Activated CD8-positive, alpha-beta memory T cell treated with anti-CD3 and anti-CD28 coated beads, Interleukin-2, amount 50 U/mL, for 48 hours (primary cell): ENCODE results near the gene SGMS2.

Source experiments
- DNase-seq: peaks from one replicate; pipeline ENCODE4 v3.0.0-alpha.2; 2020

Gene SGMS2

DNA sequence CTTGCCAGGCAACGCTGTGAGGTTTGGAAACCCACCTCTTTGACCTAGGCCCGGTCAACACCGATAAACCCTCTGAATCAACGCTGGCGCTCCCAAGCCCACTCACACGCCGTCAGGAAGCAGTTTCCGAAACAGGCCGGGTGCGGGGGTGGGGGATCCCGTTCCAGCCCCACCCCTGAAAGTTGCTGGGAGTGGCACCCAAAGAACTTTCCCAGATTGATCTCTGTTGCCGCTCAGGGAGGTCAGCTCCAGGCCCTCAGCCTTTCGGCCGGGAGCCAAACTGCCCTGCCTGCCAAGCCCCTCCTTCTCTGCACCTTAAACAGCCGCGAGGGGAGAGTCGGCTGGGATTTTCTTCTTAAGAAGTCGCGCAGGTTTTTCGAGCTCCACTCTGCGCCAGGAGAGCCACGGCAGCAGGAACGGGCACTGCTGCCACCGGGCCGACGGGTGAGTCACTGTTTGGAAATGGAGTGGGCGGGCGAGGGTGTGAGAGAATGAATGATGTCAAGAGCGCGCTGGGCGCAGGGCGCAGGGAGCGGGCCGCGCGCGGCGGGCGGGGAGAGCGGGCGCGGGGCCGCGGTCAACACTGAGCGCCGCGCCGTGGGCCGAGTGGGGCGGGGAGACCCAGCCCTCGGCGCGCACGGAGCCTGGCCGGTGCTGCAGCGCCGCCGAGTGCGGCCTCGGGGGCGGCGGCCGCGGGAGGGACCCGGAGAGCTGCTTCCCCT lies at the start of gene SGMS2:
Gene SGMS2 (plus strand): TSS at position 583 of the 722 bp plus-strand sequence. CDS start 70,622 bp downstream, outside the sequence.
- DNase-seq = peak; percentile 80

DNA sequence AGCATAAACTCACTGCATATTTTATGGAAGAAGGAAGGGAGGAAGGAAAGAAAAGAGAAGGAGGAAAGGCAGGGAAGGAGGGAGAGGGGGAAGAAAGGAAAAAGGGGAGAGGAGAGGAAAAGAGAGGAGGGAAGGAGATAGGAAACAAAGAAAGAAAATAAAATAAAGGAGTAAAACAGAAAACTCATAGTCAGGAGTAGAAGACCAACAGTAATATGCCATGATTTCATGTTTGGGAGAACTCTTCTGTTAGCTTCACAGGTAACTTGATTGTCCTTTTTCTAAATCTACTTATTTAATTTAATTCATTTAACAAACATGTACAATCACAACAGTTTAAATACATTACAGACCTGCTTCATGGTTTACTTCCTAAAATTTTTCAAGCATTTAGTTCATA lies 46.8 kb upstream of the SGMS2 start:
- DNase-seq = no peak

DNA sequence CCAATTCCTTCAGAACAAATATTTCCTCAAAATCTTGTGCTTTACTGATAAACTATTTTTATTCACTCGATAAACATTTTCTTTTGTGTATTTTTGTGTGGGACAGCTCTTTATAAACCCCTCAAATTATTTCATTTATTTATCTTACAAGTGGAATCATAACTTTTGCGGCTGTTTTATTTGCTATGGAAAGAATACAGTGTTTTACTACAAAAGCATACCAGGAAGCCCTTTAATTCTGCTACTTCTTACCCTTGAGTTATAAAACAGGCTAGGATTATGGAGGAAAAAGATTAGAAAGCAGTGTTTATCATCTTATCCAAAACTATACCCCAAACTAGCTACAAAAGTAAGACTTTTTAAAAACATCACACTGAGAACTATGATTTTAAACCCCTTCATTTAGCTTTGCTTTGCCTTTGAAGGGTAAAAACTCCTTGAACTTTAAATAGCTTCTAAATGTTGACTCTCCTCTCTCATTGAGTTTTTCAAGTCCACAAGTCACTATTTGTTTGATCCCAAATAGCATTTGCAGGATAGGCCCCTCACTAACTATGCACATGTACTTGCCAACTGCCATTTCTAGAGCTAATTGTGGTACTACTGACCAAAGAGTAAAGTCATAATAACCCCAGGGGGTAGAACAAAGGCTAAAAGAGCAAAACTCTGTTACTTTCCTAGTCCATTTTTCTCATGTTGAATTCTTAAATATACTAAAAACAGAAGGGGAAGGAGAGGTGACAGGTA lies 45.8 kb upstream of the SGMS2 start:
- no peak for DNase-seq

DNA sequence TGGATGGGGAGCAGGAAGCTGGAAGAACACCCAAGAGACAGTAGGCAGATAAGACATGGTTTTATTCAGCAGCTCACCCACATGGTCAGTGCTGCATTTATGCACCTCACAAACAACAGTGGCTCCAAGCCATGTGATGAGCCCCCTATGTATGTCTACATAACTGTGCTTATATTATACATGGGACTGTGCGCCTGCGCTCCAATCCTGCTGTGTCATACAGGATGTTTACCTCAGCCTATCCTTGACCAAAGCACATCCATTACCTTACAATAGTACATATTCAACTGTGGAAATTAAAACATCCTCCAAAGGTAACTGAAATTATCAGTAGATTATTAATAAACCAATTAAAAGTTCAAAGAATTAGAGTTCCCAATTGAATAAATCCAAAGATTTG lies 44.1 kb upstream of the SGMS2 start:
- no peak for DNase-seq

DNA sequence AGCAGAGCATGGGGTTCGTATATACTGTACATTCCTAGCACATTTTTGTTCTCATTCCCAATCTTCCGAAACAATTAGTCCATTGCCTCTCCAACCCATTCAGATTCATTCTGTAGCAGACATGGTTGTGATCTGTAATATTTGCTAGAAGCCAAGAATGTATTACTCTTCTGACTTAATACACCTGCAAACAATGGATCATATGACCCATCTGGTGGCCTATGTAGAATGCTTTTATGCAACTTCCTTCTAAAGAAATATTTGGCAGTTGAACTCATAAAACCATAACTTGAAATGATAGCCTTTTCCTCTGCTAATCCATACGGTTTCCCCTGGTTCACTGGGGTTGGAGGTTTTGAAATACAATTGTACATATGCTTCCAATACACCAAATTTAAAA lies 32.8 kb upstream of the SGMS2 start:
- DNase-seq = no peak

DNA sequence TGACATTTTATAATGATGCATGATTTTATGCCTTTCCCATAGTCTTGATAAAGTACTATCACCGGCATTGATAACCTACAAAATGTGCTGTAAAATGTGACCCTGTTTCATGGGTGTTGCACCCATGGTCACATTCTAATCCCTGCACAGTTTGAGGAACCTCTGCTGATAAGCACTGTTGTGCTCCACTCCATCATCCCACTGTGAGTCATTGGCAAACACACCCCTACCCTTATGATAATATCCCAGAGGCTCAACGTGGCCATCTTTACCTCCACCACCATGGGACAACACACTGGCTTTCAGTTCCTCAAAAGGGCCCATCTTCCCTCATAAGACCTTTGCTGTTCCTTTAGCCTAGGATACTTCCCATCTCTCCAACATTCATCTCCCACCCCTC lies 32.0 kb upstream of the SGMS2 start:
- no peak for DNase-seq

- DNase-seq = no peak
These were observed 30.7 kb upstream of the SGMS2 start for GRCh38 chr4:107793996-107794395.

DNA sequence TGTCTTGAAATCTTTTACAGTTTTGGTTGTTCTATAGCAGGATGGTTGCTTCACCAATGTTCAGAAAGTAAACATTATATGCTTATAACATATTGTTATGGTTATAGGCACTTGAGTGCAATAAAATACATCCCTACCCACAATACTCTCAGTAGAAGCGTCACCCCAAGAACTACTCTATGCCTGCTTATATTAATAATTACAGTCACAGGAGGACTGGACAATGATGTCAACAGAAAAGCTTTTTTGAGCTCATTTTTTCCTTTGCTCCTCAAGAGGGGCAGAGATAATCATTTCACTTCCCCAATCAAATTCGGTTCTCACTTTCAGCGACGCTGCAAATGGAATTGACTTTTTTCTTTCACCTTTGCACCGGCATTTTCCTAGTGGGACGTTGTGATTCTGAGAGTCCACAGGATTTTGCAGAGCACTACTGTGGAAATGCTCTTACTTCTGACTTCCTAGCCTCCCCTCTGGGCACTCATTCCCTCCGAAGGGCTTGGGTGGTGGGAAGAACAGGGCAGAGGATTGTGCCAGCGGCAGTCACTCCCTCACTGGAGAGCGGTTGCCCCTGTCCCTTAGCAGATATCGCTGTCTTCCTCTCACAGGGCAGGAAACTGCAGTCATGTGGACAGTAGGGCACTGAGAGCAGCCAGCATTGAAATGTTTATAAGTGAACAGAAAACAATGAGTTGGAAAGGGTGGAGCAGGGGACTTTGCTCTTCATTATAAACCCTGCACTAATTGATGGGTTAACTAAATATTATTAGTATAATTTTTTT lies 24.9 kb upstream of the SGMS2 start:
- no peak for DNase-seq

DNA sequence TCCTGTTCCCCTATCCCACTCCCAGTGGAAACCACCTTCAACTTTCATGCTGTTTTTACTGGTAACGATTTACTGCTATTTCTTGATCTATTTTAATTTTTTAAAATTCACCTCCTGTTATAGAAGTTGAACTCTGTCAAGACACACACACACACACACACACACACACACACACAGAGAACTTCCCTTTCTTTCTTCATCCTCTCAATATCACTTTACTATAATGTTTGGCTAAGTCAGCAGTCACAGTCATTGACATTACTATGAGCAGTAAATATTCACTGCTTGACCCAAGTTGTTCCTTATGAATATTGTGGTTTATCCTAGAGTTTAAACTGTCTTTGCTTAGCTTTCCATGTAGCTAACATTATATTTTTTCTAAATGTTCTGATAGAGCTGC lies 24.0 kb upstream of the SGMS2 start:
- no peak for DNase-seq

DNA sequence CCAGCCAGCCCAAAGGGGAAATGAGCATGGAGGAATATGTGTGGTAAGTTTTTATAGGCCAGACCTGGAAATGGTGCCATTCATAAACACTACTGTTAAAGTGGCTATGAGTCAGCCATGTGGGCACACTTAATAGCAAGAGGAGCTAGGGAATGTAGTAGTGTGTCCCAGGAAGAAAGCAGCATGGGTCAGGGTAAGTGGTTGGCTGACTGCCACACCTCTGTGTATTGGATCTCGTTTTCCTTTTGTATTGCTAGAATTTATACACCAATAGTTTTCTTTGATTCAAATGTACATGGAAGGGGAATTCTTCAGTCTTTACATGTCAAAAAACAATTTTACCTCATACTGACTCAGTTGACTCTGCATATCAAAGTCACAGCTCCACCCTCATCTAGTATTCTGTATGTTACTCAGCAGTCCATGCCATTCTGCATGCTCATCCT lies 22.9 kb upstream of the SGMS2 start:
- no peak for DNase-seq

GRCh38 chr4:107804956-107805355 lies 19.8 kb upstream of the SGMS2 start:
- DNase-seq = no peak

DNA sequence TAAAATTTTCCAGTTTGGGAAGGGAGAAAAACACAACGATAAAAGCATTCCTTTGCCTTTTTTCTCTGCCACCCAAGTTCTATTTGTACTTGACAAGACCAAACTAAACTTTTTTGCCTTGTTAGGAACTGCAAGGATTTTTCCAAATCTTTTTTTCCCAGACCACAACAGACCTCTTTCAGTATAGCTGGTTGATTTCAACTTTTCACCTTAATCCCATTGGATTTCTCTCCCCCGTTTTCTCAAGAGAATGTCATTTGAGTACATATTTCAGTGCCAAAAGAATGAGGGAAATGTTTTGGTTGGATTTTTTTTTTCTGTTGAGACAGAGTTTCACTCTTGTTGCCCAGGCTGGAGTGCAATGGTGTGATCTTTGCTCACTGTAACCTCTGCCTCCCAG lies 18.5 kb upstream of the SGMS2 start:
- DNase-seq = no peak

DNA sequence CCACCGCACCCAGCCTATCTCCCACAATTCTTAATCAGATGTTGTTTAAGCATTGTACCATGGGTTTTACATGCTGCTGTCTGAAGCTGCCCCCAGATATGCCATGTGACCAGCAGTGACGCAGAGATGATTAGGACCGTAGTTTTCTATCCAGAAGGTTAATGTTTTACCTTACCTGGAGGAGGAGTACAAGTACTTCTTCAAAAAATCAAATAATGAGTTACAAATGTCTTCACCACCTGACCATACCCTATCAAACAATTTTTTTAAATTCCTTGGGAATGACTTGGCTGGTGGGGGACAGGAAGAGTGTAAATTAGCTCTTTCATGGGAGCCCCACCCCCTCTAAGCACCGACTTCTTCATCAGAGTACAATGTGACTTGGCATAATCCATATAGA lies 16.2 kb upstream of the SGMS2 start:
- no peak for DNase-seq

DNA sequence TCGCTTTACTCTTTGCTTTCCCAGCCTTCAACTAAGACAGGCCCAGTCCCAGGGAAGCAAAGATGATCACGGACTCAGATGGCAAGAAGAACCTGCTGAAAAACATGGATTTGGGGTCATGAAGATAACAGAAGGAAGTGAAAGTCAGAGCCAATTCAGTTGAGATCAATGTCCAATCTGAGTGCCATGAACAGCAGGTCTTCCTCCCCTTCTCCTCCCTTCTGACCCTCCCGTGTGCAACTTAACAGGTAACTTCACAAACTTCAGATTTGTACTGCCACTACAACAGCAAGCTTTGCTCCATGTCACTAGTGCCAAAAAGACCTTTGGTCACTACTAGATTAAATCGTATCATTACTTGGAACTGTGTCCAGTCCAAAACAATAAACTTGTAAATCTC lies 15.5 kb upstream of the SGMS2 start:
- no peak for DNase-seq

DNA sequence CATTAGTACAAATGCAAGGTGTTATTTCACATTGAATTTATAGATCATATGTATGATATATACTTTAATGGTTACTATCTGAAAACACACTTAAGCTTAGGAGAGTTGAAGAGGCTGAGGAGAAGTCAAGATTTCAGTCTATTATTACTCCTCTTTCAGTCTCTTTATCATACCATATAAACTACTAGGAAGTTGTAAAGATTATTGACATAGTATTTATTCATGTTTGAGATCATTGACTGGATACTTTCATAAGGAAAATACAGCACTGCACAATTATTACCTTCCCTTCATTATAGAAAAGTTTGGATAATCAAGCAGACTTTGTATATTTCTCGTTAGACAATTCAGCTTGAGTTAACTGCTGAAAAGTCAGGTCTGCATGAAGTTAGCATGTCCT lies 10.0 kb upstream of the SGMS2 start:
- DNase-seq = no peak

DNA sequence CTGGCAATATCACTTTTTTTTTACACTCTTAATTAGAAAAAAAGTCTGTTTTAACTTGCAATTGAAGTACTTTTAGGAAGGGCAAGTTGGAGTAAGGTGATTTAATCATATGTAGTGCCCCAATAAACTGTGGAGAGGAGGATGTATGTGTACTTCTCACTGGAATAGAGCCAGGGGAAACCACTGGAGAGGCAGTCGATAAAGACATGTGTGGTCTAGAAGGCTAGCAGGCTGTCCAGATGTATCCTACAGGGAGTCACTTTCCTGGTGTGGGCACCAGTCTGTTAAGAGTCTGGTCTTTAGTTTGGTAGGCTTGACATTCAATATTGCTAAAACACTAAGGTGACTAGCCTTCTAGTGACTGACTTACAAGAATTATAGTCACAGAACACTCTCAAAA lies 9.6 kb upstream of the SGMS2 start:
- DNase-seq = no peak

DNA sequence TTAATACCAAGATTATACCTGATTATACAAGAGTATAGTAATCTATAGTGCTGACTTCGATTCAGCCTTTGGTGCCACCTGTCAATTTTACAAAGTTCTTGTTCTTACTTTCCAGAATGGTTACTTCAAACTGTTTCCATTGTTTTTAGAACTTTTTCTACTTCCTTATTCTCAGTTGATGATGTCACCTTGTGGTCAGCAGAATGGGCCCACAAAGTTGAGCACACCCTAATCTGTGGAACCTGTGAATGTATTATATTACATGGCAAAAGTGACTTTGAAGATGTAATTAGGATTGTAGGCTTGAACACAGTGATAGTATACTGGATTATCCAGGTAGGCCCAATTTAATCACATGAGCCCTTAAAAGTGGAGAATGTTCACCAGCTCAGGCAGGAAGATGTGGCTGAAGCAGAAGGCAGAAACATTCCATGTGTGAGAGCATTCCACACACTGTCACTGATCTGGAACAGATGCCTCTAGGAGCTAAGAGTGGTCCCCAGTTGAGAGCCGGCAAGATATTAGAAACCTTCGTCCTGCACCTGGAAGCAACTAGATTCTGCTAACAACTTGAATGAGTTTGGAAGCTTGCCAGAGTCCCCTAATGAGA lies 6.3 kb upstream of the SGMS2 start:
- DNase-seq = no peak

GRCh38 chr4:107823870-107824349 lies 822 bp upstream of the SGMS2 start:
- no peak for DNase-seq

DNA sequence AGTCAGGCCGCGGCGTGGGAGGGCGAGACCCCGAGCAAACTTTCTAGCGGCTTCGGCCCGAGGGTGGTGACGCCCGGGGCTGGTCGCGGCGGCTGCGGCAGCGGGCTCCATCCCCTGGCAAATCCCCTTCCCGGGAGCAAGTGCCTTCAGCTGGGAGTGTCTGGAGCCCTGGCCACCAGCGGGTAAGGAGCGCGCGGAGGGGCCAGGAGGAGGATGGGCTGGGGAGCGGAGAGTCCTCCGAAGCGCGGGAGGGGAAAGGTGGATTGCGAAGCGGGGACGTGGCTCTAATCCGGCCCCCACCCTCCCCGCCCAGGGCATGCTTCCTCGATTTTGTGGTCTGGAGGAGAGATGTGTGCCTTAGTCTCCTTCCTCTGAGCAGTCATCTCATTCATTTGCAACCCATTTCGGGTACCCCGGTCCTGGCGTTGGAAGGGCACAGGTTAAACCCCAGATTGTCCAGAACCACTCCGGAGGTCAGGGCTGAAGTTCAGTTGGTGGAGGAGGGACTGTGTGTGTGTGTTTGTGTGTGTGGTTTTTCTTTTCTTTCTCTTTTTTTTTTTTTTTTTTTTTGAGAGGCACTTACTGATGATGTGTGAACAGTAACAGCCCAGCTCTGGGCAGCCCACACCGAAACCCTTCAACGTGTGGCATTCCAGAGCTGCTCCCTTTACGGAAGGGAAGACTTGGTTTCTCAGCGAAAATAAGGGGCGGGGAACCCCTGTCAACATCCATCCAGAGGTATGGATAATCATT lies 516 bp downstream of the SGMS2 start:
- no peak for DNase-seq

DNA sequence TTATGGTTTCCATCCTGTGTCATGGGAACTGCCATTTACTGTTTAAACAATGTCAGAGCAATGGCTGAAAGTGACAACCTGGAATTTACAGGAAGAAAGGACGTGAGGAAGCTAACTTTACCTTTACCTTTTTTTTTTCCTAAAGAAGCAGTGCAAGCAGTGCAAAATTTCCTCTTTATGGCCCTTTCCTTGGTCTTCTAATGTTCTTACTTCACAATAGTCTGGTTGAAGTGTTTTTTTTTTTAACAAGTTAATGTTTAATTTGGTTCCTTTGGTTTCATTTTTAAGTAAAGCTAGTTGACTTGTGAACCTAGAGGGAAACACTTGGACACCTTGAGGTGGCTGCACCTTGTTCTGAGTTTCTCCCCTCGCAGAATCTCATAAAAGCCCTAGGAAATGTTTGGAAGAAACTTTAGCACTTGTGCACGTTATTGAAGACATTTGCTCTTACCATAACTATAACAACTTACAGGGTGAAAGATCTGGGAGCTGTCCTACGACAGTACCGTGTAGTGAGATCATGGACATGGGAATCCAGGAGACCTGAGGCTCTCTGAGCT lies 1.8 kb downstream of the SGMS2 start:
- no peak for DNase-seq

DNA sequence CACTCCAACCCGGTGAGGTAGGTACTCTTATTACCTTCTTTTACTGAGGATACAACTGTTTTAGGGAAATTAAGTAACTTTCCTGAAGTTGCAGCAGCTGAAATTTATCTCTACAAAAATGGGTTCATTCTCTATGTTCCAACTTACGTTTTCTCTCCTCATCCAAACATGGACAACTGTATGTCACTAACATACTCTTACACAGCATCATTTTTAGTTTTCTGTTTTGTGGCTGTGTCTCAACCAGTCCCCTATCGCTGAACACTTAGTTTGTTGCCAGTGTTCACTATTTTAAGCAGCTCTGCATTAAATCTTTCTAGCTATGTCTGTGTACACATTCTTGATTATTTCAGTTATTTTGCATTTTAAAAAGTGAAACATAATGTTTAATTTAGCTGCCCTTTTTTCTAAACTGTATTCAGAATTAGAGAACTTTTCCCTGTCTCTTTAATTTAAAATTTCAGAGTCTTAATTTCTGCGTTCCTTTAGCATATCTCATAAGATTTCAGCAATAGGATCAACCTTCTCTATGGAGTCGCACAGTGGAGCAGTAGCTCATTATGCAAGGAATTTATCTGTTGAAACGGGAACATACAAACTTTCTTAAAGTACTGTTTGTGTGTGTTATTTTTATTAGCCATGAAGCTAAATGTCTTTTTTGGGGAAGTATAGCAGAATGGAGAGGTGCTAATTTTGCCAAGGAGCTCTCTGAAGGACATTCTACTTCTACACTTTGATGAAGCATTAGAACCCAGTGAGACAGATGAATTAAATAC lies 3.8 kb downstream of the SGMS2 start:
- no peak for DNase-seq
